CD1c-positive myeloid dendritic cell (primary cell): Measurements from ENCODE around the gene PDE6D.
"Not testable (repeated sequence)": the region's sequence is repeated elsewhere in the genome, so short reads cannot be mapped to it uniquely, and the experiment has no call there.

Experiments
- DNase-seq: peaks from one replicate; pipeline ENCODE4 v3.0.0-alpha.2; 2016; ENCODE audit errors: extremely low spot score

The PDE6D gene

DNA sequence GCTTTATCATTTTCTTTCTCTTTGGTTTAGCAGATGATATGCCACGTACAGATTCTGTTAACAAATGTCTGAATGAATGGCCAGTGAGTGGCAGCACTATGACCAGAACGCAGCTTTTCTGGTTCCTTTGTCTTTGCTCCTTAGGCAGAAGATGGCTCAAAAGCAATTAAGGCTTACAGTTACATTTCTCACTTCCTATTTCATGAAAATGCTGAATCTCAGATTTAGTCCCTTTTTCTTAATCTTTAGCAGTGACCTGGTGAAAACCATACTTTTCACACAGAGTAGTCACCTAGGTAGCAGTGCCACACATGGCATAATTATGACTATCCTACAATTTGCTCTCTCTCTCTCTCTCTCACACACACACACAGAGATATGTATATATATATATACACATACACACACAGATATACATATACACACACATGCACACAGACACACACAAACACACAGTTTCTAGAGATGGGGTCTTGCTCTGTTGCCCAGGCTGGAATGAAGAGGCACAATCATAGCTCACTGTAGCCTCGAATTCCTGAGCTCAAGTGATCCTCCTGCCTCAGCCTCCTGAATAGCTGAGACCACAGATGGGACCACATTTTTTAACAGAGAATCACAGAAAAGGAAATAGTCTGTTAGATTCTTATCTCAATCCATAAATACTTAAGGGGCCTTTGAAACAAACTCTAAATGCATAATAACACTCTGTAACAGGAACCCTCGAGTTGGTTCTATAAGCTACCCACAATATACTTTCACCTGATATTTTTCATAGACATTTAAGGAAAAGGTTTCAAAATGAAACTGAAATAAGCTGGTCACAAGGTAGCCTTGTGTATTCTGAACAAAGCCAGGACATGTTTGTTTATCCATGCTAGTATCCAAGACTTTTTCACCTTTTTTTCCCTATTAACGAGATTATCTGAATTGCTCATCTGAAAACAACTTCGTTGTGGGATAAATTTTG, 11.6 kb downstream of the PDE6D start:
- DNase-seq: peak; percentile 48

- DNase-seq: no peak
These were observed 15.6 kb downstream of the PDE6D start for GRCh38 chr2:231765496-231765929.

GRCh38 chr2:231764760-231765159, 16.3 kb downstream of the PDE6D start:
- DNase-seq: no peak

GRCh38 chr2:231764124-231764523, 17.0 kb downstream of the PDE6D start:
- DNase-seq: no peak

GRCh38 chr2:231761735-231762134, 19.3 kb downstream of the PDE6D start:
- DNase-seq: no peak

GRCh38 chr2:231752061-231752460, 29.0 kb downstream of the PDE6D start:
- no peak for DNase-seq

DNA sequence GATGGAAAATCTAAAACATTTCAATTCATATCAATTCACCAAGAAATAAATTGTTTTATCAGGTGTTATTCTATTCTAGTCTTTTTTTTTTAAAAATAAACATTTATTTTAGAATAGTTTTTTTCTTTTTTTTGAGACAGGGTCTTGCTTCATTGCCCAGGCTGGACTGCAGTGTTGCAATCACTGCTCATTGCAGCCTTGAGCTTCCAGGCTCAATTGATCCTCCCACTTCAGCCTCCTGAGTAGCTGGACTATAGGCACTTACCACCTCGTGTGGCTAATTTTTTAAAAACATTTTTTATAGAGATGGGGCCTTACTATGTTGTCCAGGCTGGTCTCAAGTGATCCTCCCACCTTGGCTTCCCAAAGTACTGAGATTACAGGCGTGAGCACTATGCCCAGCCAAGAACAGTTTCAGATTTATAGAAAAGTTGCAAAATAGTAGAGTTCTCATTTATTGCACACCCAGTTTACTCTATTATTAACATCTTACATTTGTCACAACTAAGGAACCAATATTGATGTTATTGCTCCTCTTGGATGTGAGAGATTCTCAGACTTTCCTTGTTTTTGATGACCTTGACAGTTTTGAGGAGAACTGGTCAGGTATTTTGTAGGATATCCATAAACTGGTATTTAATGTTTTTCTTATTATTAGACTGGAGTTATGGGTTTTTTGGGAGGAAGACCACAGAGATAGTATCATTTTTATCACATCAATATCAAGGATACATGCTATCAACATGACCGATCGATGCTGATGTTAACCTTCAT, 29.9 kb downstream of the PDE6D start:
- DNase-seq: no peak

GRCh38 chr2:231749016-231749415, 32.1 kb downstream of the PDE6D start:
- not testable (repeated sequence) for DNase-seq

GRCh38 chr2:231748153-231748896, 32.8 kb downstream of the PDE6D start:
- DNase-seq: not testable (repeated sequence)

DNA sequence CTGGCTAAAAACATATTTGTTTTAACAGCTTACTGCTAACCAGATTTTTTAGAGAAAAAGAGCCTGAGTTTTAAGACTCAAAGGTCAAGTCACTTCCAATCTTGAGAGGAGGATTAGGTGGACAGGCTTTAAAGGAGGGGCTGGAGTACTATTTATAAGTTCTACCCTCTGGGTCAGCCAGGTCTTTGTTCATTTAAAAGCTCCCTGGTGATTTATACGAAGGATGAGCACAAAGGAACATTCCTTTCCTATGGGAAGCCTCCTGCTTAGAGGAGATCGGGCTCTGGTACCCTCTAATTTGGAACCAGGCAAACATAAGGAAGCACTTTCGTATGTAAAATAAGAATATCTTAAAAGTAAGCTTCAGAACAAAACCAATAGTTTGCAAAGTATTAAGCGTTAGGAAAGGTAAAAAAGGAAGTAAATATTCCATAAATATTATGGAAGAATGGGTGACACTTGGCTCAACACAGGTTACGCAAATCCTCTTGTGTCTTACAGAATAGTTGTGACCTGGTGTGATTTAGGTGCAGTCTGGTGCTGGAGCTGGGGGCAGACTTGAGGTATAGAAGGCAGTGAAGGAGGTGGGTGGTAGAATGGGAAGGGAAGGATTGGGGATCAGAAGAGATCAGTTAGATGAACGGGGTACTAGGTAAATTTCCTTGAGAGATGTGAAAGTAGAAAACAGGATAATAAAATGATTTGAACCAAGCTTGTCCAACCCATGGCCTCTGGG, 35.6 kb downstream of the PDE6D start:
- no peak for DNase-seq

DNA sequence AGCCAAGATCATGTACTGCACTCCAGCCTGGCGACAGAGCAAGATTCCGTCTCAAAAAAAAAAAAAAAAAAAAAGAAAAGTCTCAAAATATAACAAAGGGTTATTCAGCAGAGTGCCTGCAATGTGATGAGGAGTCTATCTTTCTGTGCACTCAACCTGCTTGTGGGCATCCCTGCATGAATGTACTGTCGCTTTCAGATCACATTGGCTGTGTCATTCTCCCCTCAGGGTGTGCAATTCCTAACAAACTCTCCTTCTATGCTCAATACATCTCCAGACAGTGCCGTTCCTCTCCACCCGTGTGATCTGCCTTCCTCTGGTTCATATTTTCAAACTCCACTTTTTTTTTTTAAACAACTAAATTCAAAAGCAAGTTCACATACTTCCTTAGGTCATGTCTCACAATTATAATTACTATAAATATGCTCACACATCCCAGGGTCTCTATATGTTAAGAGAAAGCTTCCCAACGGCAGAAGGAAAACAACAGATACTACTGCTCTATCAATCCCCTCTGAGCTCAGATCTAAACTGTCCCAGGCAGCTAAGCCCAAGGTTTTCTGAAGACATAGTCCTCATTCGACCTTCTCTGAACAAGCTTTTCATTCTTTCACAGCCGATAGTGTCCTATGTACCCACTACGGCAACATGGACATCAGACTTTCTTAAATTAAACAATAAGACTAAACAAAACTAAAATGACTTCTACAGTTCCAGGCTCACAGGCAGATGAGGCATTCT, 37.5 kb downstream of the PDE6D start:
- DNase-seq: no peak

DNA sequence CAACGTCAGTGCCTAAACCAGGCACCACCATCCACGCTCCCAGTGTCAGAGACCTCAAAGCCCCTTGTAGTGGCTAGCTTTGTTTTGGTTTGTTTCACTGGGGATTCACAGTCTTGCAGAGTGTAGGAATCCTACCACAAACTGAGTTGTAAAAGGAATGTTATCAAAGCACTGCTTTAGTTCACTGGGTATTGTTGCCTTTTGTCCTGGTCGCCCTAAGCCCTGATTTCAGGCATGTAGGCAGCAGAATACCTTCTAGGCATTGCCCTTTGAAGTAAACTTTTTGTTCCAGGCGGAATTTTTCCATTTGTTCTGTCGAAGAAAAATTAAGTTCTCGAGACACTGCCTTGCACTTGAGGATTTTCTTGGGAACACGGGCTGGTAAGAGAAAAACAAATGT, 43.3 kb downstream of the PDE6D start:
- DNase-seq: no peak

DNA sequence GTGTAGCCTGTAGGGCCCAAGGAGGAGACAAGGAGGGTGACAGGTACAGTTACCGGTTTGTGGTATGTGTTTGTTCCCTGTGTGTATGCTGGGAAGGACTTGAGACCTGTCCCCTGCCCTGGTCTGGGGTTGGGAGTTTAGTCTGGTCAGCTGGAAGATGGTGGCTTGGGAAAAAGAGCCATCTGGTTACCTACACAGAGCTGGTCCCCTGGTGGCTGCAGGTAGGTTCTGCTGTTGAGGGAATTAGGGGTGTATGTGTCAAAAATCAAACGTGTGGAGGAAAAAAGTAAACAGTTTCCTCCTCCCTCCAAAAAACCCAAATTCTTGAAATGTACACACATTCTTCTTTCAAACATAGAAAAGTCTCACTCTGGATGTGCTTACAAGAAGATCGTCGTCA, 48.5 kb downstream of the PDE6D start:
- DNase-seq: no peak

DNA sequence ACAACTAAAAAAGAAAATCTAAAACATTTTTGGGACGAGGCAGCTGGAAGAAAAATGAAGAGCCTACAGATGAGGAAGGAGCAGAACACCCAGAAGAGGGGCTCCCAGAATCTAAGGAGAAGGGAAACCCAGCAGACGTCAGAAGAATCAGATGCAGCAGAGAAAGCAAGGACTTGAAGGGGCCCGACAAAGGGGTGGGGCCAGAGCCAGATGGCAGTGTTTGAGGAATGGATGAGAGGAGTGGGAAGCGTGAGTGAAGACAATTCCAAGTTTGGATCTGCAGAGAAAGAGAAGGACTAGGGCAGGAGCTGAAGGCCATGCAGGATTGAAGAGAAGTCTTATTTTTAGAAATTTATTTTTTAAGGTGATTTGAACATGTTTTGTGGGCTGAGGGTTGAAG, 53.5 kb downstream of the PDE6D start:
- no peak for DNase-seq

- no peak for DNase-seq
These were observed 54.8 kb downstream of the PDE6D start for GRCh38 chr2:231726276-231726675.

DNA sequence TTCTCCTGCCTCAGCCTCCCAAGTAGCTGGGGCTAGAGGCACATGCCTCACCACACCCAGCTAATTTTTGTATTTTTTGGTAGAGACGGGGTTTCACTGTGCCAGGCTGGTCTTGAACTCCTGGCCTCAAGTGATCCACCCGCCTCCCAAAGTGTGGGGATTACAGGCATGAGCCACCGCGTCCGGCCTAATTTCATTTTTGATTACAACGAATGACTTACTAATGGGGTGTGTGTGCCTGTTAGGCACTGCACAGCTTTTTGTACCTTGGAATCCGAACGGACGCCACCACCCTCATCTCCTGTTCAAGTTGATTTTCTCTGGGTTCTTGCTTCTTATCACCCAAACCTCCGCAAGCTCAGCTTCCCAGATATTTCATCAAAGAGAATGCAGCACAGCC, 55.6 kb downstream of the PDE6D start:
- DNase-seq: no peak

GRCh38 chr2:231722721-231723307, 58.3 kb downstream of the PDE6D start:
- DNase-seq: no peak

- peak; percentile 58 for DNase-seq
These were observed 59.8 kb downstream of the PDE6D start for GRCh38 chr2:231720987-231721966.
